Loucy (cell line): ENCODE data around the gene OXCT2.

Experiments used
- EZH2phosphoT487 ChIP-seq: fragments of 200-600 bp; IDR thresholded peaks from 2 replicates; pipeline ENCODE4 v1.6.1; 2018; ENCODE audit warnings: antibody characterized with exemption, mild to moderate bottlenecking, moderate library complexity, borderline replicate concordance
- TF ChIP-seq, protein P1 (sequence below): fragments of 200-600 bp; sonication (generic); conservative IDR thresholded peaks from 2 replicates; pipeline ENCODE4 v1.5.1; 2014; ENCODE audit warnings: mild to moderate bottlenecking, antibody characterized with exemption, low read length

DNA sequence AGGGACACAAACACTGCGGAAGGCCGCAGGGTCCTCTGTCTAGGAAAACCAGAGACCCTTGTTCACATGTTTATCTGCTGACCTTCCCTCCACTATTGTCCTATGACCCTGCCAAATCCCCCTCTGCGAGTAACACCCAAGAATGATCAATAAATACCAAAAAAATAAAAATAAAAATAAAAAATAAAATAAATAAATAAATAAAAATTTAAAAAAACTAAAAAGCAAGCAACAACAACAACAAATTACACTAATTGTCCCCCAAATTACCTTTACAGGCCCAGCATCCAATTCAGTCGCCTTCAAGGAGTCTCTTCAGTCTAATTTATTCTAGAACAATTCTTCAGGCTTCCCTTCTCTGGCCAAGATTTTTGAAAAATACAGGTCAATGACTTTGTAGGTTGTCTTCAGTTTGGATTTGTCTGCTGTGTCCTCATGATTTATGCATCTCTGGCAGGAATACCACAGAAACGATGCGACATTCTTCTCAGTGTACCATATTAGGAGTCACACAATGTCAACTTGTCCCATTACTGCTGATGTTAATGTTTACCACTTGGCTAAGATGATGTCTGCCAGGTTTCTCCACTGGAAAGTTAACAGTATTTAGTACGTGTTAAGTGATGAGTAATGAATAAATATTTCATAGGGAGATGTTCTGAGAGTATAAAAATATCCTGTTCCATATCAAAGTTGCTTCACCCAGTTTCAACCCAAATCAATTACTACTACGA lies 37.8 kb upstream of the OXCT2 start:
- no peak for TF ChIP-seq EZH2phosphoT487
- TF ChIP-seq, protein P1, sequence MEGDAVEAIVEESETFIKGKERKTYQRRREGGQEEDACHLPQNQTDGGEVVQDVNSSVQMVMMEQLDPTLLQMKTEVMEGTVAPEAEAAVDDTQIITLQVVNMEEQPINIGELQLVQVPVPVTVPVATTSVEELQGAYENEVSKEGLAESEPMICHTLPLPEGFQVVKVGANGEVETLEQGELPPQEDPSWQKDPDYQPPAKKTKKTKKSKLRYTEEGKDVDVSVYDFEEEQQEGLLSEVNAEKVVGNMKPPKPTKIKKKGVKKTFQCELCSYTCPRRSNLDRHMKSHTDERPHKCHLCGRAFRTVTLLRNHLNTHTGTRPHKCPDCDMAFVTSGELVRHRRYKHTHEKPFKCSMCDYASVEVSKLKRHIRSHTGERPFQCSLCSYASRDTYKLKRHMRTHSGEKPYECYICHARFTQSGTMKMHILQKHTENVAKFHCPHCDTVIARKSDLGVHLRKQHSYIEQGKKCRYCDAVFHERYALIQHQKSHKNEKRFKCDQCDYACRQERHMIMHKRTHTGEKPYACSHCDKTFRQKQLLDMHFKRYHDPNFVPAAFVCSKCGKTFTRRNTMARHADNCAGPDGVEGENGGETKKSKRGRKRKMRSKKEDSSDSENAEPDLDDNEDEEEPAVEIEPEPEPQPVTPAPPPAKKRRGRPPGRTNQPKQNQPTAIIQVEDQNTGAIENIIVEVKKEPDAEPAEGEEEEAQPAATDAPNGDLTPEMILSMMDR, result no peak
